Choroid plexus epithelial cell (primary cell): Measurements from ENCODE around the gene PPP1R7.
A peak's percentile ranks its signal among the peaks of the same experiment; 100 is the strongest.

Source experiments
- DNase-seq: peaks from one replicate; pipeline ENCODE4 v3.0.0-alpha.2; 2010; ENCODE audit warnings: low read depth
- H3K4me3 ChIP-seq: 2 replicates; pipeline ENCODE4 v1.5.1; 2011; ENCODE audit warnings: low read depth, mild to moderate bottlenecking, control low read depth, low read length, moderate library complexity
- TF ChIP-seq, protein P1 (sequence below): conservative IDR thresholded peaks from 2 replicates; pipeline ENCODE4 v1.5.1; 2011; ENCODE audit warnings: low read depth, mild to moderate bottlenecking, control low read depth, inconsistent platforms, low read length, moderate library complexity

The PPP1R7 gene

DNA sequence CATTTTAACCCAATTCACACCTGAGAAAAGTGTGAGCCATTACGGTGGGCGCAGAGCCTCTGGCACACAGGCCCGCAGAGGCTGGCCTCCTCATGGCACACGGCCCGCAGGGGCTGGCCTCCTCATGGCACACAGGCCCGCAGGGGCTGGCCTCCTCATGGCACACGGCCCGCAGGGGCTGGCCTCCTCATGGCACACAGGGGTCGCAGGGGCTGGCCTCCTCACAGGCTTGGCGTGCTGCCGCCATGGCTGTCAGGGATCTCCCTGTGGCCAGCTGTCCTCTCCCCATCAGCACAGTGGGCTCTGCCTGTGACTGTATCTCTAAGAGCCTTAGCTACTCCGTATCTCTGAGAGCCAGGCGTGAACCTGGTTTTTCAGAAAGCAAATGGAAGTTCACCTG lies 62.8 kb downstream of the PPP1R7 start:
- H3K4me3 ChIP-seq, result no peak overlapping the region
- DNase-seq, result no peak
- TF ChIP-seq, protein P1, sequence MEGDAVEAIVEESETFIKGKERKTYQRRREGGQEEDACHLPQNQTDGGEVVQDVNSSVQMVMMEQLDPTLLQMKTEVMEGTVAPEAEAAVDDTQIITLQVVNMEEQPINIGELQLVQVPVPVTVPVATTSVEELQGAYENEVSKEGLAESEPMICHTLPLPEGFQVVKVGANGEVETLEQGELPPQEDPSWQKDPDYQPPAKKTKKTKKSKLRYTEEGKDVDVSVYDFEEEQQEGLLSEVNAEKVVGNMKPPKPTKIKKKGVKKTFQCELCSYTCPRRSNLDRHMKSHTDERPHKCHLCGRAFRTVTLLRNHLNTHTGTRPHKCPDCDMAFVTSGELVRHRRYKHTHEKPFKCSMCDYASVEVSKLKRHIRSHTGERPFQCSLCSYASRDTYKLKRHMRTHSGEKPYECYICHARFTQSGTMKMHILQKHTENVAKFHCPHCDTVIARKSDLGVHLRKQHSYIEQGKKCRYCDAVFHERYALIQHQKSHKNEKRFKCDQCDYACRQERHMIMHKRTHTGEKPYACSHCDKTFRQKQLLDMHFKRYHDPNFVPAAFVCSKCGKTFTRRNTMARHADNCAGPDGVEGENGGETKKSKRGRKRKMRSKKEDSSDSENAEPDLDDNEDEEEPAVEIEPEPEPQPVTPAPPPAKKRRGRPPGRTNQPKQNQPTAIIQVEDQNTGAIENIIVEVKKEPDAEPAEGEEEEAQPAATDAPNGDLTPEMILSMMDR, result no peak

GRCh38 chr2:241213567-241213966 lies 63.3 kb downstream of the PPP1R7 start:
- no peak overlapping the region for H3K4me3 ChIP-seq
- DNase-seq, result no peak
- TF ChIP-seq, protein P1, result no peak

GRCh38 chr2:241214209-241214608 lies 63.9 kb downstream of the PPP1R7 start:
- H3K4me3 ChIP-seq, result no peak overlapping the region
- TF ChIP-seq, protein P1, result no peak
- no peak for DNase-seq

DNA sequence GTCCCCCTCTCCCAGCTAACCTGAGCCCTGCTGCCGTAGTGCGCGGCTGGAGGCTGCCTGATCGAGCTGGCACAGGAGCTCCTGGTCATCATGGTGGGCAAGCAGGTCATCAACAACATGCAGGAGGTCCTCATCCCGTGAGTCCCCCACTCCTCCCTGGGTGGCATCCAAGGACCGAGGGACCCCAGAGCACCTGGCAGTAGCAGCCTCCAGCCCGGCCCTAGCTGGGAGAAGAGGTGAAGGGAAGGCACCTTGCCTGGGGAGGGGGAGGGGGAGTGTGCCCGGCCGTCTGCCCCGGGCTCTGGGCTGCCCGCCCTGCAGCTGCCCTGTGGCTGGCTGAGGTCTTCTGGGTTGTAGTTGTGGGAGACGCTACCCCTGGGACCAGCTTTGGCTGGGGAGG lies 64.5 kb downstream of the PPP1R7 start:
- no peak for DNase-seq
- H3K4me3 ChIP-seq, result no peak overlapping the region
- TF ChIP-seq, protein P1, result no peak

GRCh38 chr2:241215421-241215820 lies 65.2 kb downstream of the PPP1R7 start:
- TF ChIP-seq, protein P1, result no peak
- no peak overlapping the region for H3K4me3 ChIP-seq
- DNase-seq, result no peak

DNA sequence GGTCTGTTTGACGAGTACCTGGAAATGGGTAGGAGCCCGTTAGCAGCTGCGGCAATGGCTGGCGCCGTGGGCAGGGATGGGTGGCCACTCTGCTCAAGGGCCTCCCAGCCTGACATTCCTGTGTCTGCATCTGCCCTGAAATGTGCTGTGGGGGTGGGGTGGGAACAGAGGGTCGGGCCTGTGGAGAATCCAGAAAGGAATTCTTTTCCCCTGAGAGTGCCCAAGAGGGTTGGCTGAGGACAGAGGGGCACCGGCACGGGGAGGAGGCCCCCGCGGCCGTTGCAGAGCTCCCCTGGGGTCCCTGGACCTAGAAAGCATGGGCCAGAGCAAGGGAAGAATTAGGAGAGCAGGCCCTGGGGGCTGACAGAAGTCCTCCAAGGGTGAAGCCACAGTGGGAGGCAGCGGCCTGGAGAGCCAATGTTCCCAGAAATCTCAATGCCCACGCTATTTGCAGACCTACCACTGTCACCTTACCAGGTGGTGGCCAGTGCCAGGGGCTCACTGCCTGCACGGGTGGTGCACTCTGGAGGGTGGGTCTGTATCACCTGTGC lies 66.0 kb downstream of the PPP1R7 start:
- no peak for DNase-seq
- TF ChIP-seq, protein P1, result no peak
- H3K4me3 ChIP-seq, result no peak overlapping the region

- peak overlapping the region; percentile 56 for H3K4me3 ChIP-seq
- DNase-seq, result peak; percentile 63
- TF ChIP-seq, protein P1, result no peak
Observed at GRCh38 chr2:241217320-241218031, 67.2 kb downstream of the PPP1R7 start.
